HCT116 (cell line): Measurements from ENCODE around the gene ZMAT3.
"Not testable (repeated sequence)": the region's sequence is repeated elsewhere in the genome, so short reads cannot be mapped to it uniquely, and the experiment has no call there.

ENCODE experiments used
- CBX3 ChIP-seq: IDR thresholded peaks from 2 replicates; pipeline ENCODE4 v1.6.1; 2012; ENCODE audit warnings: low read depth
- CEBPB ChIP-seq: IDR thresholded peaks from 2 replicates; pipeline ENCODE4 v1.6.1; 2012; ENCODE audit warnings: low read depth
- EGR1 ChIP-seq: IDR thresholded peaks from 2 replicates; pipeline ENCODE4 v1.6.1; 2012; ENCODE audit warnings: low read depth
- ELF1 ChIP-seq: IDR thresholded peaks from 2 replicates; pipeline ENCODE4 v1.6.1; 2012; ENCODE audit warnings: low read depth, borderline replicate concordance
- EZH2 ChIP-seq: fragments of 200-600 bp; sonication (generic); IDR thresholded peaks from 2 replicates; pipeline ENCODE4 v1.6.1; 2017; ENCODE audit warnings: antibody characterized with exemption, mixed run types
- EZH2phosphoT487 ChIP-seq: fragments of 200-600 bp; IDR thresholded peaks from 2 replicates; pipeline ENCODE4 v1.6.1; 2018; ENCODE audit warnings: antibody characterized with exemption, borderline replicate concordance
- POLR2A ChIP-seq: IDR thresholded peaks from 2 replicates; pipeline ENCODE4 v1.7.0; 2011; ENCODE audit warnings: borderline replicate concordance; ENCODE audit not compliant: insufficient read depth, insufficient read length; ENCODE audit errors: extremely low read depth
- POLR2AphosphoS5 ChIP-seq: IDR thresholded peaks from 2 replicates; pipeline ENCODE4 v1.6.1; 2011; ENCODE audit warnings: mild to moderate bottlenecking, low read depth, low read length, moderate library complexity
- RAD21 ChIP-seq: IDR thresholded peaks from 2 replicates; pipeline ENCODE4 v1.6.1; 2012; ENCODE audit warnings: low read depth, mild to moderate bottlenecking
- SIN3A ChIP-seq: IDR thresholded peaks from 2 replicates; pipeline ENCODE4 v1.6.1; 2012; ENCODE audit warnings: low read depth
- ZNF274 ChIP-seq: fragments of 200-500 bp; sonication (Bioruptor generic); IDR thresholded peaks from 2 replicates; pipeline ENCODE4 v1.6.1; 2014; ENCODE audit warnings: mild to moderate bottlenecking, low read depth, low read length, inconsistent platforms
- TF ChIP-seq, protein P1 (sequence below), 3 experiments: fragments of 200-600 bp in 1 of 3; sonication (generic) in 1 of 3; IDR thresholded peaks in 2 of 3; conservative IDR thresholded peaks in 1 of 3; 2 replicates each; pipeline ENCODE4 v1.5.1; 2012 to 2017; ENCODE audit warnings: low read depth in 2 of 3, low read length in 2 of 3, antibody characterized with exemption in 1 of 3, borderline replicate concordance in 1 of 3, control low read depth in 1 of 3, mild to moderate bottlenecking in 1 of 3, mixed read lengths in 1 of 3, mixed run types in 1 of 3, moderate library complexity in 1 of 3; ENCODE audit not compliant: insufficient read depth in 1 of 3
- TF ChIP-seq, protein P2 (sequence below): IDR thresholded peaks from 2 replicates; pipeline ENCODE4 v1.6.1; 2012; ENCODE audit warnings: low read depth
- TF ChIP-seq, protein P3 (sequence below): IDR thresholded peaks from 2 replicates; pipeline ENCODE4 v1.6.1; 2012

DNA sequence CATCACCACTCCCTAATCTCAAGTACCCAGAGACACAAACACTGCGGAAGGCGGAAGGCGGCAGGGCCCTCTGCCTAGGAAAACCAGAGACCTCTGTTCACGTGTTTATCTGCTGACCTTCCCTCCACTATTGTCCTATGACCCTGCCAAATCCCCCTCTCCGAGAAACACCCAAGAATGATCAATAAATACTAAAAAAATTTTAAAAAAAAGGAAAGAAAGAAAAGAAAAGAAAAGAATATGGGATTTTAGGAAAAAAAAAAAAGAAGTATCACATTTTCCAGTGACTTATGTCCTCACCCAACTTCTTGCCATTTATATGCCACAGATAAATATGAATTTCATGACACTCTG, 38.3 kb downstream of the ZMAT3 start:
- TF ChIP-seq, protein P1, sequence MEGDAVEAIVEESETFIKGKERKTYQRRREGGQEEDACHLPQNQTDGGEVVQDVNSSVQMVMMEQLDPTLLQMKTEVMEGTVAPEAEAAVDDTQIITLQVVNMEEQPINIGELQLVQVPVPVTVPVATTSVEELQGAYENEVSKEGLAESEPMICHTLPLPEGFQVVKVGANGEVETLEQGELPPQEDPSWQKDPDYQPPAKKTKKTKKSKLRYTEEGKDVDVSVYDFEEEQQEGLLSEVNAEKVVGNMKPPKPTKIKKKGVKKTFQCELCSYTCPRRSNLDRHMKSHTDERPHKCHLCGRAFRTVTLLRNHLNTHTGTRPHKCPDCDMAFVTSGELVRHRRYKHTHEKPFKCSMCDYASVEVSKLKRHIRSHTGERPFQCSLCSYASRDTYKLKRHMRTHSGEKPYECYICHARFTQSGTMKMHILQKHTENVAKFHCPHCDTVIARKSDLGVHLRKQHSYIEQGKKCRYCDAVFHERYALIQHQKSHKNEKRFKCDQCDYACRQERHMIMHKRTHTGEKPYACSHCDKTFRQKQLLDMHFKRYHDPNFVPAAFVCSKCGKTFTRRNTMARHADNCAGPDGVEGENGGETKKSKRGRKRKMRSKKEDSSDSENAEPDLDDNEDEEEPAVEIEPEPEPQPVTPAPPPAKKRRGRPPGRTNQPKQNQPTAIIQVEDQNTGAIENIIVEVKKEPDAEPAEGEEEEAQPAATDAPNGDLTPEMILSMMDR (IDR thresholded peaks at IDR 0.05 in 2 of 3, conservative IDR thresholded peaks at IDR 0.05 in 1 of 3; ENCODE audit: borderline replicate concordance in 1 of 3, insufficient read depth in 1 of 3, low read depth in 2 of 3, low read length in 2 of 3): not testable (repeated sequence)
- not testable (repeated sequence) for TF ChIP-seq SIN3A, POLR2AphosphoS5, ELF1, EZH2phosphoT487, CEBPB, ZNF274, POLR2A, EGR1, RAD21, EZH2, CBX3
- TF ChIP-seq, protein P2, sequence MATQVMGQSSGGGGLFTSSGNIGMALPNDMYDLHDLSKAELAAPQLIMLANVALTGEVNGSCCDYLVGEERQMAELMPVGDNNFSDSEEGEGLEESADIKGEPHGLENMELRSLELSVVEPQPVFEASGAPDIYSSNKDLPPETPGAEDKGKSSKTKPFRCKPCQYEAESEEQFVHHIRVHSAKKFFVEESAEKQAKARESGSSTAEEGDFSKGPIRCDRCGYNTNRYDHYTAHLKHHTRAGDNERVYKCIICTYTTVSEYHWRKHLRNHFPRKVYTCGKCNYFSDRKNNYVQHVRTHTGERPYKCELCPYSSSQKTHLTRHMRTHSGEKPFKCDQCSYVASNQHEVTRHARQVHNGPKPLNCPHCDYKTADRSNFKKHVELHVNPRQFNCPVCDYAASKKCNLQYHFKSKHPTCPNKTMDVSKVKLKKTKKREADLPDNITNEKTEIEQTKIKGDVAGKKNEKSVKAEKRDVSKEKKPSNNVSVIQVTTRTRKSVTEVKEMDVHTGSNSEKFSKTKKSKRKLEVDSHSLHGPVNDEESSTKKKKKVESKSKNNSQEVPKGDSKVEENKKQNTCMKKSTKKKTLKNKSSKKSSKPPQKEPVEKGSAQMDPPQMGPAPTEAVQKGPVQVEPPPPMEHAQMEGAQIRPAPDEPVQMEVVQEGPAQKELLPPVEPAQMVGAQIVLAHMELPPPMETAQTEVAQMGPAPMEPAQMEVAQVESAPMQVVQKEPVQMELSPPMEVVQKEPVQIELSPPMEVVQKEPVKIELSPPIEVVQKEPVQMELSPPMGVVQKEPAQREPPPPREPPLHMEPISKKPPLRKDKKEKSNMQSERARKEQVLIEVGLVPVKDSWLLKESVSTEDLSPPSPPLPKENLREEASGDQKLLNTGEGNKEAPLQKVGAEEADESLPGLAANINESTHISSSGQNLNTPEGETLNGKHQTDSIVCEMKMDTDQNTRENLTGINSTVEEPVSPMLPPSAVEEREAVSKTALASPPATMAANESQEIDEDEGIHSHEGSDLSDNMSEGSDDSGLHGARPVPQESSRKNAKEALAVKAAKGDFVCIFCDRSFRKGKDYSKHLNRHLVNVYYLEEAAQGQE: not testable (repeated sequence)
- TF ChIP-seq, protein P3, sequence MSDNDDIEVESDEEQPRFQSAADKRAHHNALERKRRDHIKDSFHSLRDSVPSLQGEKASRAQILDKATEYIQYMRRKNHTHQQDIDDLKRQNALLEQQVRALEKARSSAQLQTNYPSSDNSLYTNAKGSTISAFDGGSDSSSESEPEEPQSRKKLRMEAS: not testable (repeated sequence)
